Astrocyte (in vitro differentiated cells and primary cell): ENCODE data around the gene PSG1. TPM values are rescaled to one million over a fixed set of nuclear protein-coding genes. Genes with fewer than 3 reads are reported as not detected.
"Not testable (repeated sequence)": the region's sequence is repeated elsewhere in the genome, so short reads cannot be mapped to it uniquely, and the experiment has no call there.

Source experiments
- DNase-seq: peaks from one replicate; pipeline ENCODE4 v3.0.0-alpha.2; 2010; ENCODE audit warnings: low read depth
- FAIRE-seq: peaks from 2 replicates; lab custom pipeline; 2011; peaks lifted over from hg19 to GRCh38; lab: Jason Lieb, UNC
- H2AFZ ChIP-seq: 2 replicates; pipeline ENCODE4 v1.6.0; 2012; ENCODE audit warnings: low read depth, low read length, inconsistent platforms
- H3K27ac ChIP-seq: 2 replicates; pipeline ENCODE4 v1.5.1; 2011; ENCODE audit warnings: low read depth, low read length, inconsistent platforms
- H3K27me3 ChIP-seq: 2 replicates; pipeline ENCODE4 v1.6.0; 2011; ENCODE audit warnings: low read length, inconsistent platforms; ENCODE audit not compliant: insufficient read depth
- H3K36me3 ChIP-seq: 2 replicates; pipeline ENCODE4 v1.5.1; 2011; ENCODE audit warnings: low read length, inconsistent platforms; ENCODE audit not compliant: insufficient read depth
- H3K4me1 ChIP-seq: 2 replicates; pipeline ENCODE4 v1.5.1; 2011; ENCODE audit warnings: low read length, inconsistent platforms; ENCODE audit not compliant: insufficient read depth
- H3K4me2 ChIP-seq: 2 replicates; pipeline ENCODE4 v1.6.0; 2012; ENCODE audit warnings: low read length, inconsistent platforms
- H3K4me3 ChIP-seq: 2 replicates; pipeline ENCODE4 v1.5.1; 2011; ENCODE audit warnings: low read depth, mild to moderate bottlenecking, low read length, inconsistent platforms; ENCODE audit not compliant: insufficient read depth
- H3K79me2 ChIP-seq: 2 replicates; pipeline ENCODE4 v1.6.0; 2012; ENCODE audit warnings: mild to moderate bottlenecking, low read length, inconsistent platforms; ENCODE audit not compliant: insufficient read depth
- H3K9ac ChIP-seq: 2 replicates; pipeline ENCODE4 v1.6.0; 2012; ENCODE audit warnings: mild to moderate bottlenecking, low read length, inconsistent platforms
- H3K9me3 ChIP-seq: 2 replicates; pipeline ENCODE4 v1.5.1; 2012; ENCODE audit warnings: low read depth, mild to moderate bottlenecking, low read length, inconsistent platforms; ENCODE audit not compliant: insufficient read depth
- H4K20me1 ChIP-seq: 2 replicates; pipeline ENCODE4 v1.6.0; 2012; ENCODE audit warnings: low read length, inconsistent platforms; ENCODE audit not compliant: insufficient read depth
- H3K27ac Mint-ChIP-seq: one replicate; pipeline ENCODE4 v1.8.0; 2021; ENCODE audit warnings: mild to moderate bottlenecking, mixed read lengths; ENCODE audit not compliant: unreplicated experiment
- H3K27me3 Mint-ChIP-seq: one replicate; pipeline ENCODE4 v1.8.0; 2021; ENCODE audit warnings: low read depth, mixed read lengths; ENCODE audit not compliant: unreplicated experiment
- H3K36me3 Mint-ChIP-seq: one replicate; pipeline ENCODE4 v1.8.0; 2021; ENCODE audit warnings: low read depth, mixed read lengths; ENCODE audit not compliant: unreplicated experiment
- H3K4me1 Mint-ChIP-seq: one replicate; pipeline ENCODE4 v1.8.0; 2021; ENCODE audit warnings: low read depth, mixed read lengths; ENCODE audit not compliant: unreplicated experiment
- H3K4me3 Mint-ChIP-seq: one replicate; pipeline ENCODE4 v1.8.0; 2021; ENCODE audit warnings: mild to moderate bottlenecking, moderate library complexity, mixed read lengths; ENCODE audit not compliant: unreplicated experiment
- H3K9me3 Mint-ChIP-seq: one replicate; pipeline ENCODE4 v1.8.0; 2021; ENCODE audit warnings: mild to moderate bottlenecking, mixed read lengths; ENCODE audit not compliant: unreplicated experiment
- EZH2 ChIP-seq: IDR thresholded peaks from 2 replicates; pipeline ENCODE4 v1.6.1; 2012; ENCODE audit warnings: mild to moderate bottlenecking, low read length, inconsistent platforms; ENCODE audit not compliant: insufficient read depth
- total RNA-seq: library from RNA; stranded (reverse); gene quantifications from 2 replicates; pipeline ENCODE4 v1.2.1, GENCODE V29; 2021
- TF ChIP-seq, protein P1 (sequence below): IDR thresholded peaks from 2 replicates; pipeline ENCODE4 v1.5.1; 2011; ENCODE audit warnings: low read depth, mild to moderate bottlenecking, inconsistent platforms, low read length, moderate library complexity; ENCODE audit not compliant: insufficient read depth

PSG1 gene
- total RNA-seq, 1 donor from 2014 or later, result 0.52 TPM

- H3K36me3 Mint-ChIP-seq, H3K4me3 ChIP-seq, H3K9ac ChIP-seq, H3K27ac ChIP-seq, H3K27me3 Mint-ChIP-seq, H3K27ac Mint-ChIP-seq, H3K9me3 ChIP-seq, H3K4me1 ChIP-seq, H3K4me3 Mint-ChIP-seq, H4K20me1 ChIP-seq, H2AFZ ChIP-seq, FAIRE-seq, H3K79me2 ChIP-seq, H3K36me3 ChIP-seq, H3K4me1 Mint-ChIP-seq, H3K4me2 ChIP-seq, H3K27me3 ChIP-seq: not testable (repeated sequence)
- H3K9me3 Mint-ChIP-seq, result peaks cover 13% of the 10 kb centered on the region
- DNase-seq, result peak; percentile 42
- TF ChIP-seq, protein P1, sequence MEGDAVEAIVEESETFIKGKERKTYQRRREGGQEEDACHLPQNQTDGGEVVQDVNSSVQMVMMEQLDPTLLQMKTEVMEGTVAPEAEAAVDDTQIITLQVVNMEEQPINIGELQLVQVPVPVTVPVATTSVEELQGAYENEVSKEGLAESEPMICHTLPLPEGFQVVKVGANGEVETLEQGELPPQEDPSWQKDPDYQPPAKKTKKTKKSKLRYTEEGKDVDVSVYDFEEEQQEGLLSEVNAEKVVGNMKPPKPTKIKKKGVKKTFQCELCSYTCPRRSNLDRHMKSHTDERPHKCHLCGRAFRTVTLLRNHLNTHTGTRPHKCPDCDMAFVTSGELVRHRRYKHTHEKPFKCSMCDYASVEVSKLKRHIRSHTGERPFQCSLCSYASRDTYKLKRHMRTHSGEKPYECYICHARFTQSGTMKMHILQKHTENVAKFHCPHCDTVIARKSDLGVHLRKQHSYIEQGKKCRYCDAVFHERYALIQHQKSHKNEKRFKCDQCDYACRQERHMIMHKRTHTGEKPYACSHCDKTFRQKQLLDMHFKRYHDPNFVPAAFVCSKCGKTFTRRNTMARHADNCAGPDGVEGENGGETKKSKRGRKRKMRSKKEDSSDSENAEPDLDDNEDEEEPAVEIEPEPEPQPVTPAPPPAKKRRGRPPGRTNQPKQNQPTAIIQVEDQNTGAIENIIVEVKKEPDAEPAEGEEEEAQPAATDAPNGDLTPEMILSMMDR, result peak; percentile 57
Observed at GRCh38 chr19:42923106-42923505, 43.6 kb upstream of the PSG1 start.

DNA sequence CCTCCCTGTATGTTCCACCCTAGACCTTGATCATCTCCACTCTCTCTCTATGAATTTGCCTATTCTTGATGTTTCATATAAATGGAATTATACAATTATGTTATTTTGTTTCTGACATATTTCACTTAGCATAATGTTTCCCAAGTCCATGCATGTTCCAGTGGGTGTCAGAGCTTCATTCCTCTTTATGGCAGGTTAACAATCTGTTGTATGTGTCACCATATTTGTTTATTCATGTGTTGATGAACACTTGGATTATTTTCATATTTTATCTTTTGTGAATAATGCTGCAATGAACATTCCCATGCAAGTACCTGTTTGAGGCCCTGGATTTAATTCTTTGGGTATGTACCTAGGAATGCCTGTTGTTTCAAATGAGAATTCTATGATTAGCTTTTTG, 41.5 kb upstream of the PSG1 start:
- H2AFZ ChIP-seq, H4K20me1 ChIP-seq, H3K27ac ChIP-seq, H3K27me3 Mint-ChIP-seq, DNase-seq, H3K9ac ChIP-seq, H3K27me3 ChIP-seq, H3K36me3 ChIP-seq, H3K4me3 ChIP-seq, H3K4me1 ChIP-seq, H3K4me3 Mint-ChIP-seq, FAIRE-seq, H3K79me2 ChIP-seq, H3K9me3 ChIP-seq, H3K4me2 ChIP-seq, H3K36me3 Mint-ChIP-seq, H3K4me1 Mint-ChIP-seq, H3K27ac Mint-ChIP-seq: not testable (repeated sequence)
- H3K9me3 Mint-ChIP-seq, result peaks cover 16% of the 10 kb centered on the region

DNA sequence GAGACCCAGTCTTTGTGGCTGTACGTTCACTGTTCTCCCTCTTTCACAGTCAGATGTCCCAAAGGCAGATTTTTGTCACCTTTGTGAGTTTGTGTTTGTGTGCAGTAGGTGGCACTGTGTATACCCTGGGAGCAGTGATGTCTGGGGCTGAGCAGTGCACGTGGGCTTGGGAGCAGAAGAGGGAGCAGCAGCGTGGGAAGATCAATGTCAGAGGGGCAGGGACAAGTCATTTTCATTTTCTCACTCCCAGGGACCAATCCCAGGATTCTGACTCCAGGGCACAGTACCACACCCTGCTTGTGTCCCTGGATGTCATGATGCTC, 40.2 kb upstream of the PSG1 start:
- FAIRE-seq, result no peak
- no peak overlapping the region for H3K9ac ChIP-seq
- H3K4me3 ChIP-seq, result no peak overlapping the region
- Mint-ChIP-seq H3K27me3 (no peaks in the 10 kb centered on the region), H3K4me1 (no peaks in the 10 kb centered on the region), H3K36me3 (no peaks in the 10 kb centered on the region), H3K4me3 (no peak overlapping the region), H3K9me3 (peaks cover 16% of the 10 kb centered on the region), H3K27ac (no peak overlapping the region)
- H3K36me3 ChIP-seq, result no peaks in the 10 kb centered on the region
- TF ChIP-seq, protein P1, result no peak
- TF ChIP-seq EZH2, result no peak
- no peak for DNase-seq
- H3K9me3 ChIP-seq, result no peaks in the 10 kb centered on the region
- H3K27ac ChIP-seq, result no peak overlapping the region
- H3K79me2 ChIP-seq, result no peaks in the 10 kb centered on the region
- no peak overlapping the region for H3K4me2 ChIP-seq
- no peak overlapping the region for H2AFZ ChIP-seq
- no peaks in the 10 kb centered on the region for H3K27me3 ChIP-seq
- H4K20me1 ChIP-seq, result no peaks in the 10 kb centered on the region
- H3K4me1 ChIP-seq, result no peaks in the 10 kb centered on the region
